IPS DF 6.9 (cell line): ENCODE results near the gene PRSS27.

Source experiments
- DNase-seq: peaks from one replicate; pipeline ENCODE4 v3.0.0-alpha.2; 2013; ENCODE audit warnings: low read depth, low spot score
- H3K27ac ChIP-seq: one replicate; pipeline ENCODE4 v1.5.1; 2013; ENCODE audit warnings: low read length, control low read depth
- H3K27me3 ChIP-seq: 2 replicates; pipeline ENCODE4 v1.6.1; 2013; ENCODE audit warnings: mild to moderate bottlenecking, low read length; ENCODE audit not compliant: control insufficient read depth, insufficient read depth
- H3K36me3 ChIP-seq: 2 replicates; pipeline ENCODE4 v1.6.1; 2013; ENCODE audit warnings: low read length; ENCODE audit not compliant: control insufficient read depth, insufficient read depth
- H3K4me1 ChIP-seq: 2 replicates; pipeline ENCODE4 v1.6.1; 2013; ENCODE audit warnings: low read length; ENCODE audit not compliant: control insufficient read depth, insufficient read depth
- H3K4me3 ChIP-seq: 2 replicates; pipeline ENCODE4 v1.5.1; 2013; ENCODE audit warnings: mild to moderate bottlenecking, low read length
- H3K9me3 ChIP-seq: 2 replicates; pipeline ENCODE4 v1.6.1; 2013; ENCODE audit warnings: low read length, inconsistent platforms; ENCODE audit not compliant: control insufficient read depth, insufficient read depth
- WGBS: extraction: QIAGEN DNeasy Blood & Tissue Kit; methylation state at CpG from one replicate; pipeline ENCODE4 v1.1.7; 2013; ENCODE audit warnings: mixed read lengths, missing lambda C conversion rate; ENCODE audit not compliant: insufficient read length, insufficient coverage; 5-methylcytosine and 5-hydroxymethylcytosine counted together

PRSS27 gene

GRCh38 chr16:2713985-2714774, 5.8 kb downstream of the PRSS27 start:
- Histone ChIP-seq H3K36me3 (no peaks in the 10 kb centered on the region; the same call in 1 of the 2 replicates), H3K4me3 (no peak overlapping the region), H3K4me1 (peaks cover 3% of the 10 kb centered on the region; the same call in 1 of the 2 replicates), H3K27ac (no peak overlapping the region), H3K27me3 (no peaks in the 10 kb centered on the region), H3K9me3 (no peaks in the 10 kb centered on the region)
- DNase-seq = no peak
- WGBS = no CpG with 5 or more reads among the region's 28 CpGs

GRCh38 chr16:2713523-2713922, 6.5 kb downstream of the PRSS27 start:
- H3K27me3 ChIP-seq = no peaks in the 10 kb centered on the region
- H3K4me3 ChIP-seq = no peak overlapping the region
- no CpG with 5 or more reads among the region's 14 CpGs for WGBS
- H3K27ac ChIP-seq = no peak overlapping the region
- no peaks in the 10 kb centered on the region for H3K9me3 ChIP-seq
- no peaks in the 10 kb centered on the region; the same call in 1 of the 2 replicates for H3K36me3 ChIP-seq
- no peak for DNase-seq
- peaks cover 3% of the 10 kb centered on the region; the same call in 1 of the 2 replicates for H3K4me1 ChIP-seq

GRCh38 chr16:2712546-2712945, 7.5 kb downstream of the PRSS27 start:
- Histone ChIP-seq H3K36me3 (peaks cover 7% of the 10 kb centered on the region), H3K4me1 (peaks cover 3% of the 10 kb centered on the region; the same call in 1 of the 2 replicates), H3K9me3 (no peaks in the 10 kb centered on the region), H3K27ac (no peak overlapping the region), H3K4me3 (no peak overlapping the region), H3K27me3 (no peaks in the 10 kb centered on the region)
- no peak for DNase-seq
- no CpG with 5 or more reads among the region's 21 CpGs for WGBS

- Histone ChIP-seq H3K36me3 (peaks cover 10% of the 10 kb centered on the region), H3K27ac (no peak overlapping the region), H3K9me3 (no peaks in the 10 kb centered on the region), H3K4me3 (no peak overlapping the region), H3K4me1 (peaks cover 3% of the 10 kb centered on the region; the same call in 1 of the 2 replicates), H3K27me3 (no peaks in the 10 kb centered on the region)
- no CpG with 5 or more reads among the region's 14 CpGs for WGBS
- DNase-seq = no peak
Measured at GRCh38 chr16:2712063-2712441, 8.0 kb downstream of the PRSS27 start.

GRCh38 chr16:2711370-2712062, 8.5 kb downstream of the PRSS27 start:
- Histone ChIP-seq H3K4me3 (no peak overlapping the region), H3K27me3 (no peaks in the 10 kb centered on the region), H3K9me3 (no peaks in the 10 kb centered on the region), H3K27ac (no peak overlapping the region), H3K4me1 (peaks cover 3% of the 10 kb centered on the region; the same call in 1 of the 2 replicates), H3K36me3 (peaks cover 10% of the 10 kb centered on the region)
- WGBS = no CpG with 5 or more reads among the region's 22 CpGs
- DNase-seq = no peak

- H3K4me1 ChIP-seq = peaks cover 2% of the 10 kb centered on the region; the same call in 1 of the 2 replicates
- no peak overlapping the region for H3K4me3 ChIP-seq
- H3K27me3 ChIP-seq = no peaks in the 10 kb centered on the region
- H3K27ac ChIP-seq = no peak overlapping the region
- H3K9me3 ChIP-seq = no peaks in the 10 kb centered on the region
- DNase-seq = no peak
- H3K36me3 ChIP-seq = peaks cover 13% of the 10 kb centered on the region
- no CpG with 5 or more reads among the region's 11 CpGs for WGBS
Measured at GRCh38 chr16:2710711-2711231, 9.3 kb downstream of the PRSS27 start.

GRCh38 chr16:2710021-2710710, 9.9 kb downstream of the PRSS27 start:
- no CpG with 5 or more reads among the region's 20 CpGs for WGBS
- Histone ChIP-seq H3K36me3 (peaks cover 18% of the 10 kb centered on the region), H3K4me3 (no peak overlapping the region), H3K27me3 (no peaks in the 10 kb centered on the region), H3K9me3 (no peaks in the 10 kb centered on the region), H3K27ac (no peak overlapping the region), H3K4me1 (no peaks in the 10 kb centered on the region; the same call in 1 of the 2 replicates)
- DNase-seq = no peak

- H3K4me3 ChIP-seq = no peak overlapping the region
- no peaks in the 10 kb centered on the region for H3K9me3 ChIP-seq
- no CpG with 5 or more reads among the region's 10 CpGs for WGBS
- H3K27ac ChIP-seq = no peak overlapping the region
- peaks cover 23% of the 10 kb centered on the region for H3K36me3 ChIP-seq
- H3K4me1 ChIP-seq = no peaks in the 10 kb centered on the region
- DNase-seq = no peak
- H3K27me3 ChIP-seq = no peaks in the 10 kb centered on the region
Measured at GRCh38 chr16:2709588-2709984, 10.4 kb downstream of the PRSS27 start.

GRCh38 chr16:2708955-2709587, 11.0 kb downstream of the PRSS27 start:
- Histone ChIP-seq H3K4me1 (no peaks in the 10 kb centered on the region), H3K27me3 (no peaks in the 10 kb centered on the region), H3K27ac (no peak overlapping the region), H3K4me3 (no peak overlapping the region), H3K9me3 (no peaks in the 10 kb centered on the region), H3K36me3 (peaks cover 23% of the 10 kb centered on the region)
- no CpG with 5 or more reads among the region's 22 CpGs for WGBS
- no peak for DNase-seq

GRCh38 chr16:2708290-2708639, 11.8 kb downstream of the PRSS27 start:
- H3K27ac ChIP-seq = no peak overlapping the region
- H3K36me3 ChIP-seq = peaks cover 23% of the 10 kb centered on the region
- H3K4me3 ChIP-seq = no peak overlapping the region
- DNase-seq = no peak
- H3K9me3 ChIP-seq = no peaks in the 10 kb centered on the region
- no peaks in the 10 kb centered on the region for H3K4me1 ChIP-seq
- no peaks in the 10 kb centered on the region for H3K27me3 ChIP-seq
- WGBS = no CpG with 5 or more reads among the region's 14 CpGs
